Activated T-helper 1 cell treated with Interleukin-2 at 50 U/mL for 16 hours (primary cell): ENCODE measurements around the gene PARVG.

Experiments
- DNase-seq: peaks from one replicate; pipeline ENCODE4 v3.0.0-alpha.2; 2020; ENCODE audit warnings: low read depth

PARVG gene, protein sequence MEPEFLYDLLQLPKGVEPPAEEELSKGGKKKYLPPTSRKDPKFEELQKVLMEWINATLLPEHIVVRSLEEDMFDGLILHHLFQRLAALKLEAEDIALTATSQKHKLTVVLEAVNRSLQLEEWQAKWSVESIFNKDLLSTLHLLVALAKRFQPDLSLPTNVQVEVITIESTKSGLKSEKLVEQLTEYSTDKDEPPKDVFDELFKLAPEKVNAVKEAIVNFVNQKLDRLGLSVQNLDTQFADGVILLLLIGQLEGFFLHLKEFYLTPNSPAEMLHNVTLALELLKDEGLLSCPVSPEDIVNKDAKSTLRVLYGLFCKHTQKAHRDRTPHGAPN

DNA sequence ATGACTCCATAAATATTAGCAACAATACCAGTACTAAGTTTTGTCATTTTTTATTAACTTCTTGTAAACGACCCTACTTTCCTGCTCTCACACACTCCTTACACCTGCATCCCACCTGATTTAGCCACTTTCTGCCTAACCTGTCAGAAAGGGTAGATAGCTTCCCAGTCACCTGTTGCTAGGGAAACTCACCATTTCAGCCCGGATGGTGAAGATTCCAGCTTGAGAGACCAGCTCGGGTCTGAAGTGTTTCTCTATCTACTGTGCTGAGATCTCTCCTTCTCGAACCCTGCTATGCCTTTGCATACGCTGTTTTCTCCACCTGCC, at the start of gene PARVG:
Gene PARVG, plus strand, starts transcription at position 220 of the 327 bp plus-strand sequence. CDS start 2,405 bp downstream, outside the sequence.
- no peak for DNase-seq

DNA sequence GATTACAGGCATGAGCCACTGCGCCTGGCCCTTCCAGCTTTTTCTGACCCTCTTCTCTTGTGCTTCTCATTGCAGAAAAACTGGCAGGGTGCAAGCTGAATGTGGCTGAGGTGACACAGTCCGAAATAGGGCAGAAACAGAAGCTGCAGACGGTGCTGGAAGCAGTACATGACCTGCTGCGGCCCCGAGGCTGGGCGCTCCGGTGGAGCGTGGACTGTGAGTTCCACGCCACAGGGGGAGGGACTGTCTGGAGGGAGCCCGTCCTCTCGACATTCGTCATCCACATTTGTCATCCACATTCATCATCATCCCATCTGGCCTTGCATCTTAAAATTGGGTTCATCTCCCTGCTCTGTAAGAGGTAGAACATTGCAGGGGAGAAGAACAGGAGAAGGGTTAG, 49.3 kb upstream of the PARVG start:
- no peak for DNase-seq

DNA sequence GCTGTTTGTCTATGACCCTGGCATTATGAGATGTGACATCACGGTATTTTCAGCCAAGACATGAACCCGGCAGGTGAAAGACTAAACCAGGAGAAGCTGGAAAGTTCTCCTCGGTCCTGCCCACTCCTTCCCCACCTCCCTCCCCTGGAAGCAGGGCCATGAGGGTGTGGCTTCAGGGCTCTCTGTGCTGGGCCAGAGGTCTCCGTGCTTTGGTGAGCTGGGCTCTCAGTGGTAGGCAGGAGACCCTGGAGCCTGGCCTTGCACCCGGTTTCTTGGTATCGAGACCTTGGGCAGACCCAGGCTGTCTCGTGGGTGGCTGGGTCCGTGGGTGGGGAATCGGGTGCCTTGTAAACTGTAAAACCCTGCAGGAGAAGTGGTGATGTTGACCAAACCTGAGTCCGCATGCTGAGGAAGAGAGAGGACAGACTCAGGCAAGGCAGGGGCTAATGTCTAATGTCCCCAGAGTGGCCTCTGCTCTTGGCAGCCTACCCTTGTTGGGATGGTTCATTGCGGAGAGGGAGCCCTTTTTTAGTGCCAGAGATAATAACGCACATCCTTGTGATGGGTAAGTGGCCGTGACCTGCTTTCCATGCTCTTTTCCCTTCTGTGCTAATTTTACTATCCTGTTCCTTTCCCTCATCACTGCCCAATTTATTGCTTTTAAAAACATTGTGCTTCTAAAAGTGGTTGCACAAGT, 48.6 kb upstream of the PARVG start:
- DNase-seq = no peak

DNA sequence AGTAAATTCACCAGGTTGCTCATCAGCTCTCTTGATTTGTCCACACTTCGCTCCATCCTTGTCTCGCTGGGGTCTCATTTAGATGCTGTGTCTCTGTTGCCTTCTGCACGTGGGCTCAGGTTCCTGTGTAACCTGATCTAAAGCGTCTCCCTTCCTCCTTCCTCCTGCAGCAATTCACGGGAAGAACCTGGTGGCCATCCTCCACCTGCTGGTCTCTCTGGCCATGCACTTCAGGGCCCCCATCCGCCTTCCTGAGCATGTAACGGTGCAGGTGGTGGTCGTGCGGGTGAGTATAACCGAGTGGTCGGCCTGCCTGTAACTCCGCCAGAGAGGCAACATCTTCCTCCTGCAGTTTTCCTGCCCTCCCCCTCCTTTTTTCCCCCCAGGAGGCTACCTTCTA, 48.0 kb upstream of the PARVG start:
- no peak for DNase-seq

DNA sequence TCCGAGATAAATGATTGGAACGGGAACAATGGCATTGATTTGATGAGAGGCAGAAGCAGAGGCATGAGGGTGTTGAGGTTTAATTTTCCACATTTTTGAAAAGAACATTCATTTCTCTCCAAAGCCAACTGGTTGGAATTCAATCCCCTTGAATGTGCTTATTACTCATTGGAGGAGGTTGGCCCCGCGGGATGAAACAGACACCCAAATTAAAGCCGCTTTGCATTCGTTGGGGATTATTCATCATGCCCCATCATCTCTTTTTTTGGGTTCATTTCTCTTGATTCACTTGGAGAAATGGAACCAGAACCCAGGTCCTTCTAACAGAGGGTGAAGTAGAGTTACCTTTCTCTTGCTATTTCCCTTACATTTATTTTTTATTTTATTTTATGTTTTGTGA, 47.6 kb upstream of the PARVG start:
- no peak for DNase-seq

DNA sequence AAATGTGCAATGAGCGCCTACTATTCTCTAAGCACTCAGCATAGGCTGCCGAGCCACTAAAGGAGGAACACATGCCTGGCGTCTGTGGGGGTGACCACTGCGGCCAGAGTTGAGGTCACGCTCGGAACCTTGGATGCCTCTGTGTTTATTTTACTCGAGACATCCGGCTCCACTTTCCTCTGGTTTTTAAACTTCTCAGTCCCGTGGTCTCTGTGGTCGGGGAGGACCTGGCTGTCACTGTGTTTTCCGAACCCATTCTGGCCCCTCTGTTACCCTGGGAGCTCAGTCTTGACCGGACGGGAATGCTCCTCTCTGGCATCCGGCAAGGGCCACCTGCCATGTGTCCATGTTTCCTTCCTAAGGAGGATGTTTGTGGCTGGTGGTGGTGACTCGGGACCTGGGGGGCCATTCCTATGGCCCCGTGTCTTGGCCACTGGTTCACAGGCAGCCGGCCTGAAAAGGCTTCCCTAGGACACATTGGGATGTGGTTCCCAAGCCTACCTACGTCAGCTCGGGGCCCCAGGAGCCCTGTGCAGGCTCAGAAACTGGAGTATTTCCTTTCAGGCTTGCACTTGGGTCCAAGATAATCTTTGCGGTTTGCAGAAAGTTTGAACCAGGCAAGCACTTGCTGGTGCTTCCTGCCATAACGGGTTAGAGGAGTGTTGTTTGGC, 46.7 kb upstream of the PARVG start:
- DNase-seq = no peak

DNA sequence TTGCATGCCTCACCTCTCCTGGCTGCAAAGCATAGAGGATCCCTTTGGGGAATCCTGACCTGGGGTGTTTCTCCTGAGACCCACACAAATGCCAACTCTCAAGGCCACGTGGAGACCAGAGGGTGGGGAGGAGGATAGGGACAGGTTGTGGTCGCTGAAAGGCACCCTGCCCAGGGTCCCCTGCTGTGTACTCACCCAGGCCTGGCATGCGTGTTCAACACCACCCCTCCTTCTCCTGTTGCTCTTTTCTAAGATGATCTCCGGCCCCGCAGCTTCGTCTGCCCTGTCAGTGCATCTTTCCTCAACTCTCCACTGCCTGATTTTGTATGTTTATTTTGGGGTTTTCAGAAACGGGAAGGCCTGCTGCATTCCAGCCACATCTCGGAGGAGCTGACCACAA, 44.6 kb upstream of the PARVG start:
- DNase-seq = no peak

DNA sequence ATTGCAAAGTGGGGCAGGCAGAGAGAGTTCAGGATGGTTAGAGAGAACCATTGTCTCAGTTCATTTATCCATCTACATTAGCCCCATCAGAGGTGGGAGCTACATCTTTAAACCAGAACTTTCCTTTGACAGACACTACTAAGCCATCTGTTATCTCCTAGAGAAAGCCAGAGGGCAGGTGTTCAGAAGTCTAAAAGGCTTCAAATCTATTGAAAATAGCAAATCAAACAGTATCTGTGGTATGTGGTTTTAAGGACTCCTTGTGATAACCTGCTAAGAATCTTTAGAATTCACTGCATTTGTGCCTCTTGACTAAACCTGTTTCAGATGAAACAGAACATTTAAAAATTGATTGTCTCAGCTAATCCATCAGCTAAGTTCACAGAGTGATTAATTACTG, 43.9 kb upstream of the PARVG start:
- DNase-seq = no peak

DNA sequence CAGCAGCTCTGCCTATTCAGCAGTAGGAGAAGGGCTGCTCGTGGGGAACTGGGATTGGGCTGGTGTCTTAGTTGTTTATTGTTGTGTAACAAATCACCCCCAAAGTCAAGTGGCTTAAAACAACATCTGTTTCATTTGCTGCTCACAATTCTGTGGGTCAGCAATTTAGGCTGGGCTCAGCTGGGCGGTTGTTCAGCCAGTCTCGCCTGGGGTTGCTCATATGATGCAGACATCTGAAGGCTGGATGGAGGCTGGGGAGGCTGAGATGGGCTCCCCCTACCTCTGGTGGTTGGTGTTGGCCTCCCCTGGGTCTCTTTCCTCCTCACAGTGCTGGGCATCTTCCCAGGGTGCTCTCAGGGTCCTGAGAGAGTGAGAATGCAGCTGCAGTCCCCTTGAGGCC, 43.3 kb upstream of the PARVG start:
- no peak for DNase-seq

DNA sequence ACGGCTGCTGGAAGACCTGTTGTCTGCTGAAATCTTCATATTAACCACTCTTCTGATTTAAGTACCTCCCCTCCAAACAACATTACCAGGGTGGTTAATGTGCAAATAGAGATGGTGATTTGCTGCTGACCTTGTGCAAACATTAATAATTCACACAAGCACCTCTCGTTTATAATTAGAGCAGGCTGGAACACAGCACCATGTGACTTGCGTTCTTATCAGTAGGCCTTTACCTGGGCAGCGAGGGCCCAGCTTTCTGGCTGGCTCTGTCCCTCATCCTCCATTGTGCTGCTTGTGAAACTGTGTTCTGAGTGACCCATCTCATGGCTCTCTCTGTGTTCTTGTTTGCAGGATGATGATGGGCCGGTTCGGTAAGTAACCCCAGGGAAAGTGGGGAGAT, 41.0 kb upstream of the PARVG start:
- no peak for DNase-seq

DNA sequence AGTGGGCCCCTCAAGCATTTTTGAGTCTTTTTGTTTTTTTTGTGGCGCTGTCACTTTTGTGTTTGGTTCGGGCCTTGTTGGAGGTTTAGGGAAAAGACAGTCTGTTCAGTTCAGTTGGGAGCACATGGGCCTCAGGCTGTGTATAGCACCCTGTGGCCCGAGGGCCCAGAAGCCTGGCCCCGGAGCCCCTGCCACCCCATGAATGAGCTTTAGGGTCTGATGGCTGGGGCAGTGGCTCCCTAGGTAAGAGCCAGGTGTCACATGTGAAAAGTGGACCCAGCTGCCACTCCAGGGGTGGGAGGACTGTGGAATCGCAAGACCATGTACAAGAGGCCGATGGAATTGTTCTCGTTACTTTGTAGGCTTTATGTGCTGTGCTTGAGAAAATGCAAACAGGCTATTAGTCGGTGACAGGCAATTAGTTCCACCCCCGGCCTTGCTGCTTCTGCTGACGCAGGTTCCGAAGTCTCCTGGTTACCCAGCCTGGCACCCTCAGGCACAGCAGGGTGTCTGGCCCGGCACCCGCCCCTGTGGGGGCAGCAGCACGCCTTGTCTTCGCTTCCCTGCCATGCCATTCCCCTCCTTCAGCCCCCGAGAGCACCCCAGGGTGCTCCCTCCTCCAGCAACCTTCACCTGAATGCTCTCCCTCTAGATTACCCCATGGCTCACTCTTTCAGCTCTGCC, 38.2 kb upstream of the PARVG start:
- no peak for DNase-seq

DNA sequence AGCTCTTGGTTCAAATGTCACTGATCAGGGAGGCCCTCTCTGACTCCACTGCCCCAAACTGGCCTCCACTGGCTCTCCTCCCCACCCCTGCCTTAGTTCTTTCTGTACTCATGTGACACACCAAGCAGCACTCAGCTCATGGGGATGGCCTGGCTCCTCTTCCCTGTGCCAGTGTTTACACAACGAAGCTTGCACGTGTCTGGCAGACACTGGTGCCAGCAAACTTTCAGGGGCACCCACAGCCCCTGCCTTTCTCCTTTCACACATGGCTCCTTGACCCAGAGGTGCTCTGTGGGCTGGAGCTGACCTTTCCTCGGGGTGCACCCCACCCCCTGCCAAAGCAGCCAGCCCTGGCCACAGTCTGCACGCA, 37.6 kb upstream of the PARVG start:
- DNase-seq = no peak

DNA sequence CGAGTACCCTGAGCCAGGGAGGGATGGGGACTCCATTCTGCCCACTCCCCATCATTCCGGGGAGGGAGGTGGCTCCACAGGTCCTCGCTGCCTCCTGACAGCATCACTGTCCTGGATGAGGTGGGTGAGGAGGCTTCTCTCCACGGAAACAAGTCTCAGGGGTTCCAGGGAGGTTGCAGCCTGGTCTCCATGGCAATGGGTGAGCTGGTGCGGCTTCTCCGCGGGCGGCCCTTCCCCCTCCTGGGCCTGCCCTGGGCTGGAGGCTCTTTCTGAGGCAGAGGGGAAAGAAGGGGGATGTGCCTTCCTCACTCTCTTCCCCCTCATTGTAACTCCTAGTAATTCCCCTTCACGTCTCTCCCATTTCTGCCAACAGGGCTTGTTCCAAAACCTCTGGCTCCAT, 37.1 kb upstream of the PARVG start:
- no peak for DNase-seq

DNA sequence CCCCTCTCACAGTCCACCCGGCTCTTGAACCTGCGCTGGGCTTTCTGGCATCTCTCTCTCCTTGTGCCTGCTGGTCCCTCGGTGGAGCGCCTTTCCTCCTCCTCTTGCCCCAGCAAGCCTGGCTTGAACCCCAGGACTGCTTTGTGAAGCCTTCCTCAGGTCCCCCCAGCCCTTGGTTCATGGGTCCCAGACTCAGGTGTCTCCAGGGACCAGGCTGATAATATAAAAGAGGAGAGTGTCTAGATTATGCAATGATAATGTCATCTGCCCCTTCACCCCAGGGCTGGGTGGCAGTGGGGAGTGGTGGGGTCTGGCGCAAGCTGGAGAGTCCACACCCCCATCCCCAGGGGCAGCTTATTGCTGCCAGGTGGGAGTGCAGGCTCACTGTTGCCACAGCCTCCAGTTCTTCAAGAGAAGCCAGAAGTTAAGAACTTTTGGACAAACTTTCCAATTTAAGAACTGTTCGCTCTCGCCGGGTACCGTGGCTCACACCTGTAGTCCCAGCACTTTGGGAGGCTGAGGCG, 36.6 kb upstream of the PARVG start:
- no peak for DNase-seq

DNA sequence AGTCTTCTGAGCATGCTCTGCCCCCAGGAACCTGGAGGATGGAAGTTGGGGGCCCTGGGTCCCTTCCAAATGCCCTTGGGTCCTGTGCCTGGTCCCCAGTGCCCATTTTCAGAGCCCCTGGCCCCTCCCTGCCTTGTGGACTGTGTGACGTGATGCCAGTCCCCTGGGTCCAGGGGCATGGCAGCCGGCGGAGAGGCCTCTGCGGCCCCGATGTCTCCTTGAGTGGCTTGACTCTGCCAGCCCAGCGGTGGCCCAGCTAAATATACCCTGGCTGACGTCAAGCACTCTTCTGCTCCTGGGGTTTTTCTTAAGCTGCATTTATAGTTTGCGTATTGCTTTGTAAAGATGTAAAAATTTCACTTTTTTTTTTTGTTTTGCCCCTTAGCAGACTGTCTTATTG, 35.2 kb upstream of the PARVG start:
- no peak for DNase-seq

DNA sequence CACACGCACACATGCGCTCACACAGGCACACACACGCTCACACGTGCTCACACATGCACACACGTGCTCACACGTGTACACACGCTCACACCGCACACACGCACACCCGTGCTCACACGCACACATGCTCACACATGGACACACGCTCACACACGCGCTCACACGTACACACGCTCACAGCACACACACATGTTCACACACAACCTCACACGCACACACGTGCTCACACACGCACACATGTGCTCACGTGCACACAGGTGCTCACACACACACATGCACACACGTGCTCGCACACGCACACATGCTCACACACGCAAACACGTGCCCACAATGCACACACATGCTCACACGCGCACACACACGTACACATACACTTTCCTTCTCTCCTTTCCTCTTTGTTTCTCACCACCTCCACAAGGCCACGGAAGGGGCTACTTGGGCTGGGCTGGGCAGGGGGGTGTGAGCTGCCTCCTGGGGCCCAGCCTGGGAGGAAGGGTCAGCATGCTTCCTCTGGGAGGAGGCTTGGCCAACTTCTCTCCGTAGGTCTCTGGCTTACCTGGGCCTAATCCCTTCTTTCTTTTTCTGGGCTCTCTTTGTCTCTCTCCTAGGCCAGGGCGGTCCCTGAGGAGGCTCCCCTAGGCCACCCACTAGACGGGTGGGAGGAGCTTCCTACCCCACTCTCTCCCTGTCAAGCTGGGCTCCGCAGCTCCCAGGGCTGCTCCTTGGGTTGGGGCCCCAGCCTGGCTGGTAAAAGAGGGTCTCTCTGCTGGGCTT, 34.5 kb upstream of the PARVG start:
- no peak for DNase-seq

DNA sequence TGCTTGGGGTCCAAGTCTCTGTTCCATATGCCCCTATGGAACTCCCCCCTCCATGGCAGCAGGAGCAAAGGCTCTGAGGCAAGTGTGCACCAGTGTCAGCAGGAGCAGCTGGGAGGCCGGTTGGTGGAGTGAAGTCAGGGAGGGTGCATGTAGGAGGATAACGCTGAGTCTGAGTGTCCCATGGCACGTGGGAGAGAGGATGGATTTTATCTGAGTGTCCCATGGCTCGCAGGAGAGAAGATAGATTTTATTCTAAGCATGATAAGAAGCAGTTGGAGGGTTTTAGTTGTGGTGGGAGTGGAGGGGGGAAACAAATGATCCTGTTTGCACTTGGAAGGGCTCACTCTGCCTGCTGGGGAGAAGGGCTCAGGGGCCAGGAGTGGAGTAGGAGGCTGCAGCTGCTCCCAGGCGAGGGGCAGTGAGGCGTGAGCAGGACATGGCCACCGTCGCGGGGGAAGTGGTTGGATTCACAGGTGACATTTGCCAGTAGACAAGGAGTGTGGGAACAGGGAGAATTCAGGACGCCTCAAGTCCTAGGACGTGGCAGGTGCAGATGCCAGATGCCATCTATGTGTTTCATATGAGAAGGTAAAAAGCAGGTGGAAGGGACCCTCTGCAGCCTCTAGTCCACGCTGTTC, 33.6 kb upstream of the PARVG start:
- DNase-seq = no peak

DNA sequence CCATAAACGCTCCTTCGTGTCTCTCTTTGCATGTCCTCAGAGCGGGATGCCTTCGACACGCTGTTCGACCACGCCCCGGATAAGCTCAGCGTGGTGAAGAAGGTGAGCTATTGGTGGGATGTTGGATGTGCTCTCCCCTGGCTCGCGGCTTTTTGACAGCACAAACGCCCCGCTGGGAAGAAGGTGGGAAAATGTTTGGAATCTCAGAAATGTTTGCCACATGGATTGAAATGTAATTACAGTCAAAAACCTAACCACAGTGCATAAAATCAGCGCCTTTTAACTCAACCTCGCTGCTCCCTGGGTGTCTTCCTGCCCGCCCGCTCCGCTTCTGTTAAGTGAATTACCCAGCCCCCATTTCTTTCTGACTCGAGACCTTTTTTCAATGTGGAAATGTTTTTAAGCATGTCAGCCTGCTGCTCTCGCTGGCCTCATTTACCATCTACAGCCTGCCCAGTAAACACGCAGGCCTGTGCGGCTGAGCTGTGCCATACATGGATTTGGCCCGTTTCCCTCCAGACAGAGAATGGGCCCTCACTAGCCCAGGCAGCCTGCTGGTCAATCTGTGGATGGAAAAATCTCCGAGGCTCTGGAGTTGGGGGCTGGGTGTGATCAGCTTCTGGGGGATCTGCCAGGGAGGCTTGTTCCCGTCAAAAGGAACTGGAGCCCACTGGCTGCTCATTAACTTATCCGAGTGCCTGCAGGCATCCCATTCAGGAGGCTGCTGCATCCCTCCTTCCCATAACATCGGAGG, 32.7 kb upstream of the PARVG start:
- no peak for DNase-seq

DNA sequence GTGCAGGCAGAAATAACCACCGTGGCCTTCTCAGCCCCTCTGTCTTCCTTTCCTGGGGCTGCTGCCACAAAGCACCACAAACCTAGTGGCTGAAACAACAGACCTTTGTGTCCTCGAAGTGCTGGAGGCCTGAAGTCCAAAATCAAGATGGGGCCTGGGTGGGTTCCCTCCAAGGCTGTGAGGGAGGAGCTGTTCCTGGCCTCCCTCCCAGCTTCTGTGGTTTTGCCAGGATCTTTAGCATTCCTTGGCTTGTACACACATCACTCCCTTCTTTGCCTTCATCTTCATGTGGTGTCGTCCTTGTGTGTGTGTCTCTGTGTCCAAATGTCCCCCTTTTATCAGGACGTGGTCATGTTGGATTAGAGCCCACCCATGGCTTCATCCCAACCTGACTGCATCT, 29.0 kb upstream of the PARVG start:
- DNase-seq = no peak

DNA sequence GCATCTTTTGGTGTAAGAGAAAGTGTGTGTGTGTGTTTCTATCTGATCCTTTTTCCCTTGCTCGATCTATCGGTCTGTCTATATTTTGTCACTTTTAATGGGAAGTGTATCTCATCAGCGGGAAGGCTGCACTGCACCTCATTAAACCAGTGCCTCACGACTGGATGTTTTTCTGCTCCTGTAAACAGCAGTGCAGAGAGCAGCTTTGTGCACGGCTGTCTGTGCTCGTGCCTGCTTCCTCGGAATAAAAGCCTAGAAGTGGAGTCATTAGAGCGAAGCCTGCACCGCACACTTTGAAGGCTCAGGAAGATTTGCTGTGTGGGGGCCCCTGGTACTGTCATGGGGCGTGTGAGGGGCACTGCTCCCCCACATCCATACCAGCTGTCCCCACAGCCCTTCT, 27.0 kb upstream of the PARVG start:
- no peak for DNase-seq
